Ammon's horn (tissue), 1 donor: Measurements from ENCODE around the gene GLRB.
"Not testable (repeated sequence)": the region's sequence is repeated elsewhere in the genome, so short reads cannot be mapped to it uniquely, and the experiment has no call there.

ENCODE experiments used
- DNase-seq: peaks from one replicate; pipeline ENCODE4 v3.0.0-alpha.2; 2016; ENCODE audit warnings: low spot score

GLRB gene

DNA sequence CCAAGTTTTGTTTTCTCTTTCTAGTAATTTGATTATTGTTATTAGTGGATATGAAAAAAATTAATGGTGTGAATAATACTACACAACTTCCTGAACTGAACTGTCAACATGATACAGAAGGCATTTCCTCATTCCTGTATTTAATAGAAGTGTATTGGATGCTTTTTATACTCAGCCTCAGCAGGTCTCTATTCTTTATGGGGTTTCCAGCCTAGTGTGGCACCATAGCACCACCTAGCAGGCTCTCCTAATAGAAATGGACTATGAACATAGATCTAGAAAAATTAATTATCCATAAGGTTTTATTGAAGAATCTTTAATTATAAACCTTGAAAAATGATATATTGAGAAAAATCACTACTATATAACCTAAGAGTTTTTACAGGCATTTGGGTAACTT is 52.4 kb downstream of the GLRB start:
- DNase-seq = no peak

DNA sequence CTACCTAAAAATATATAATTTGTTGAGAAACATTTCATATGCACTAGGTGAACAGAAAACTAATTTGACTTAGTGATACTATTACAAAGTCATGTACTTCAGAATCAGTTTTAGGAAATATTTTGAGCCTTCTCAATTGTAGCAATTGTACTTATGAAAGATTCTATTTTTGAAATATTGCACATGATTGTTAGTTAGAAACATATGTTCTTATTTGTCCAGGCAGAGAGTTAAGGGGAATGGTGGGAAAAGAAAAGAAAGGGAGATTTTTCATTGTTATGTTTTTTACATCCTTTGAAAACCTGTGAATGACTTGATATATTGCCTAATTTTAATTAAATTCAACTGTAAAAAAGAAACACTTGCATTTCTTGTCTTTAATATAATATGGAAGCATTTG is 66.0 kb downstream of the GLRB start:
- no peak for DNase-seq

- DNase-seq = no peak
Observed at GRCh38 chr4:157143369-157143768, 67.4 kb downstream of the GLRB start.

- DNase-seq = no peak
Observed at GRCh38 chr4:157151711-157152110, 75.8 kb downstream of the GLRB start.

DNA sequence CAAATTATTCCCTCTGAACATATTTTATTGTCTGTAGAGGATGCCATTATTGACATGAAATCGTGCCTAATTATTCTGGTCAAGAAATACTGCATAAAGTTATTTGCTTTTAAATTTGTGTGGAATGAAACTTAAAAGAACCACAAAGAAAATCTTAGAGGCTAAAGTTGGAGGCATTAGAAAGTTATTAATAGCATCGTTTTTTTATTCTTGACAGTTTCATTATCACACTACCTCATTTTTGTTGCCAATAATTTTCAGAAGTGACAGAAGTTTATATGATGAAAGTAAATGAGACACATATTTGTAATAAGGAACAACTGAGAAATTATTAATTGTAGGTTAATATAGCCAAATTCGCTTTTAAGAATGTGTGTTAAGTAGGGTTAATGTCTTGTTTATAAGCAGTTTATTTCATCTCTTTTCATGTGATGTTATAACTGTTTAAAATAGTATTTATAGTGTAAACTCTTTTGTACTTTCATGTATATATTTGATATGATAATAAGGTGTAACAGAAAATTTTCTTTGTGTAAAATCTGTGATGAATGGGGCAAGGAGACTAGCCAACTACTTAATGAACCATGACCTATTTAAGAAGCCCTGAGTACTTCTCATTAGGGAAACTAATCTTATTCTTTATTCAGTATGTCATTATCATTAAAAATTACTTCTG is 90.1 kb downstream of the GLRB start:
- DNase-seq = no peak

DNA sequence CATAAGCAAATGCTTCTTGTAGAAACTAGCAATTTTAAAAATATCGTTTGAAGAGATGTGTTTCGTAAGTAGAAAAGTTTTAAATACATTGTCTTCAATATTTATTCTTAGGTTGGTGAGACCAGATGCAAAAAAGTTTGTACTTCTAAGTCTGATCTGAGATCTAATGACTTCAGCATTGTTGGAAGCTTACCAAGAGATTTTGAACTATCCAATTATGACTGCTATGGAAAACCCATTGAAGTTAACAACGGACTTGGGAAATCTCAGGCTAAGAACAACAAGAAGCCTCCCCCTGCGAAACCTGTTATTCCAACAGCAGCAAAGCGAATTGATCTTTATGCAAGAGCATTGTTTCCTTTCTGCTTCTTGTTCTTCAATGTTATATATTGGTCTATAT is 94.4 kb downstream of the GLRB start:
- no peak for DNase-seq

- DNase-seq = no peak
Observed at GRCh38 chr4:157172011-157172410, 96.1 kb downstream of the GLRB start.

DNA sequence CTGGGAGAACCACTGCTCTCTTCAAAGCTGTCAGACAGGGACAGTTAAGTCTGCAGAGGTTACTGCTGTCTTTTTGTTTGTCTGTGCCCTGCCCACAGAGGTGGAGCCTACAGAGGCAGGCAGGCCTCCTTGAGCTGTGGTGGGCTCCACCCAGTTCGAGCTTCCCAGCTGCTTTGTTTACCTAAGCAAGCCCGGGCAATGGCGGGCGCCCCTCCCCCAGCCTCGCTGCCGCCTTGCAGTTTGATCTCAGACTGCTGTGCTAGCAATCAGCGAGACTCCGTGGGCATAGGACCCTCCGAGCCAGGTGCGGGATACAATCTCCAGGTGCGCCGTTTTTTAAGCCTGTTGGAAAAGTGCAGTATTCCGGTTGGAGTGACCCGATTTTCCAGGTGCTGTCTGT is 104.3 kb downstream of the GLRB start:
- DNase-seq = not testable (repeated sequence)

DNA sequence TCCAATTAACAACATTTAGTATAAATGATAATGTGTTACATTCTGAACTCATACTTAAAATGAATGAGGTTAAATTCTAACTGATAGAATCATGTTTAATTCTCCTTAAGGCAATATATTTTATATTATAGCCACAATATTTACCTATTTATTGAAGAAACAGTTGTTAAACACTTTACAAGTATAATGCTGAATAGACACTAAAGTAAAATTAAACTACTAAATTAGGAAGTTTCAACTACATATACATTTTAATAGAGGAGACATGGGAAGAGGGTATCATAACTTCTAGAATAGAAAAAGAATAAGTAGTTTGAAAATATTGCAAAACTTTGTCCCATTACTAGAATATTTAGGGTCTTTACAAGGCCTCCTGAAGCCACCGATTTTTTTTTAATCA is 108.3 kb downstream of the GLRB start:
- no peak for DNase-seq

- no peak for DNase-seq
Observed at GRCh38 chr4:157185363-157185762, 109.4 kb downstream of the GLRB start.

DNA sequence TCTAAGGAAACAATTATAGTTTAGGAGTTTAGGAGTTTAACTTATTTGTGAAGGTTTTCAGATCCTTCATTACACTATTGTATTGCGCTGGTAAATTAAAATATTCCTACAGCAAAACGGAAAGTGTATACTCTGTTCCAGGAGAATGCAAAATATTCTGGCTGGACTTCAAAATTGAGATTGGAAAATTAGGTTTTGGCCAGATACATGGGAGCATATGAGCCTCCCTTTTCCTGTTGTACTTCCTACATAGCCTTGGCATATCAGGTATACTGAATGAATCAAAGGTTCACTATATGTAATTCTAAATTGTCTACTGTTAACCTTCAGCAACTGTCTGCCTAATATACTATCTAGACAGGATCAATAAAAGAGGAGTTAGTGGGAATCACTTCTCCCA is 119.4 kb downstream of the GLRB start:
- DNase-seq = no peak

DNA sequence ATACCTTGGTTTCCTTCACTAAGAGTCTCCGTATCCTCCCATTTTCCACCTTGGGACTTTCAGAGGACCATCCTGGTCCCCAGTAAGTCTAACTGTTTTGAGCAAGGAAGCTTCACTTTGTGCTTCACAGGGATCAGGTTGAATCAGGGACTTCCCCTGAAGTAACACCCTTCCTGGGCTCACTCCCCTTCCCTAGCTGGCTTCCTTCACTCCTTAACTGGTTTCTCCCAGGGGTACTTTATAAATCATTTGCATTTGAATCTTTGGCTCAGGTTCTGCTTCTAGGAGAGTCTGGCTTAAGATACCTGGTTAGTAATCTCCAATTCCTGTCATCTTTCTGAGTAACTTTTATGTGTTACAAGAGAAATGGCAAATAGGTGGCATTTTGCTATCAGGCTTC is 120.1 kb downstream of the GLRB start:
- DNase-seq = no peak

GRCh38 chr4:157204634-157205244 is 128.8 kb downstream of the GLRB start:
- DNase-seq = no peak

DNA sequence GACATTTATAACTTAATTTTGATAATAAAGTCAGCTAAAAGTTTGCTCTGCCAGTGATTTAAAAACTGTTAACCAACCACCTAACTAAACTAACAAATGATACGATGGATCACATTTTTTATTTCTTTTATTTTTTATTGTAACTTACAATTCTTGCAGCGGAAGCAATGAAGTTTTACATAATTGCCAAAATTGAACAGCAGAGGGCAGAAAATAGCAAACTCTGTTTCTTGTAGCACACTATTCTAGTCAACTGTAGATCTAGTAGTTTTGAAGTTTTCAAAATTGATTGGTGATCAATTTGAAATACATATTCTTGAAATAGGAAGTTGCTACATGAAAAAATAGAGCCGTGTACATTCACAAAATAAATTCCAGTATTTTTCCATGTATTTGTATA is 141.8 kb downstream of the GLRB start:
- DNase-seq = no peak

DNA sequence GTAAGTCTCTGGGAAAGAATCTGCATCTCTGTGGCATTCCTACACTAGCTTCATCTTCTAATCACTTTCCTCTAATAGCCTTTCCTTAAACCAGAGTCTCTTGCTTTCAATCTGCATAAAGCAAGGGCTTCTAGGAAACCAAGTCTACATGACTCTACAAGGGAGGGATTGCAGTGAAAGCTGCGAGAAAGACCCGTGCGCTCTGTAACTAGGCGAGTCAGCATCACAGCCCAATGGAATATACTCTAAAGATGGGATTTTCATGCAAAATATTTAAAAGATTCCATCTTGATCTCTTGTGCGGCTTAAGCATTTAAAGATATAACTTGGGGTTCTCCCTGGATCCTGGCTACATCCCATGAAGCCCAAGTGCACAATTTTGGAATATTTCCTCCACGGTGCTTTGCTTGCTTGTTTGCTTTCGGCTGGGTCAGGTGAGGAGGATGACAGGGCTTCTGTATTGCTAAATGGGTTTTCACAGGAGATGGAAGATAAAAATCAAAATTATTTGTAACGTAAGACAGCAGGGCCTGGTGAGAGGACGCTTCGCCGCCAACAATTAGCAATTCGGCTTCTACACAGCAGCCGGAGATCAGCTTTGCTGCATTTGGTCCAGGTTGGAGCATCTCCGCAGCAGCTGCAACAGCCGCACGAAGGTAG is 143.9 kb downstream of the GLRB start:
- no peak for DNase-seq

- DNase-seq = peak; percentile 89
Observed at GRCh38 chr4:157220371-157220881, 144.5 kb downstream of the GLRB start, which contains the start of gene GRIA2. TSS of gene GRIA2 (plus strand) at chr4:157220728. CDS start at chr4:157221043, 315 bp downstream.

- no peak for DNase-seq
Observed at GRCh38 chr4:157221426-157221894, 145.5 kb downstream of the GLRB start.
